HL-60 (cell line): ENCODE results near the gene PRSS8.

Experiments
- CTCF ChIP-seq: IDR thresholded peaks from one replicate; pipeline ENCODE4 v1.5.1; 2011; ENCODE audit warnings: low read length, control low read depth, inconsistent platforms; ENCODE audit not compliant: insufficient read depth
- GABPA ChIP-seq: IDR thresholded peaks from 2 replicates; pipeline ENCODE4 v1.6.1; 2012; ENCODE audit warnings: low read depth
- POLR2AphosphoS5 ChIP-seq: IDR thresholded peaks from 2 replicates; pipeline ENCODE4 v1.6.1; 2012; ENCODE audit warnings: low read depth
- REST ChIP-seq: IDR thresholded peaks from 2 replicates; pipeline ENCODE4 v1.6.1; 2012; ENCODE audit warnings: low read depth; ENCODE audit not compliant: insufficient replicate concordance

GRCh38 chr16:31110106-31111034 lies 25.2 kb downstream of the PRSS8 start:
- TF ChIP-seq CTCF (no peak), POLR2AphosphoS5 (no peak), REST (no peak), GABPA (no peak)
